GM13976 (cell line): ENCODE results near the gene EIF3L.

Experiments used
- DNase-seq: peaks from one replicate; pipeline ENCODE4 v3.0.0; 2012; ENCODE audit warnings: low spot score
- CTCF ChIP-seq: IDR thresholded peaks from 2 replicates; pipeline ENCODE4 v1.5.1; 2012; ENCODE audit warnings: borderline replicate concordance, mild to moderate bottlenecking; ENCODE audit not compliant: insufficient read depth; ENCODE audit errors: extremely low read depth, missing control alignments, control extremely low read depth
- in situ Hi-C: fragments of 300-500 bp; cut with MboI; formaldehyde crosslinking; loops from one replicate; pipeline ENCODE4 v1.12.0; 2022; ENCODE audit warnings: low sequenced_read_pairs, mixed read lengths, inconsistent platforms; ENCODE audit not compliant: unreplicated experiment

EIF3L gene

GRCh38 chr22:37804352-37804880 is 44.8 kb upstream of the EIF3L start:
- no peak for DNase-seq
- in situ Hi-C loops = no loop called here
- no peak for TF ChIP-seq CTCF

GRCh38 chr22:37804881-37805809 is 44.1 kb upstream of the EIF3L start:
- DNase-seq = peak; percentile 76
- in situ Hi-C loops = no loop called here
- no peak for TF ChIP-seq CTCF

DNA sequence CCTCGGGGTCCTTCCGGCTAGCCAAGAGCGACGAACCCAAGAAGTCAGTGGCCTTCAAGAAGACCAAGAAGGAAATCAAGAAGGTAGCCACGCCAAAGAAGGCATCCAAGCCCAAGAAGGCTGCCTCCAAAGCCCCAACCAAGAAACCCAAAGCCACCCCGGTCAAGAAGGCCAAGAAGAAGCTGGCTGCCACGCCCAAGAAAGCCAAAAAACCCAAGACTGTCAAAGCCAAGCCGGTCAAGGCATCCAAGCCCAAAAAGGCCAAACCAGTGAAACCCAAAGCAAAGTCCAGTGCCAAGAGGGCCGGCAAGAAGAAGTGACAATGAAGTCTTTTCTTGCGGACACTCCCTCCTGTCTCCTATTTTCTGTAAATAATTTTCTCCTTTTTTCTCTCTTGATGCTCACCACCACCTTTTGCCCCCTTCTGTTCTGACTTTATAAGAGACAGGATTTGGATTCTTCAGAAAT is 43.4 kb upstream of the EIF3L start:
- no peak for DNase-seq
- in situ Hi-C loops = no loop called here
- TF ChIP-seq CTCF = no peak

DNA sequence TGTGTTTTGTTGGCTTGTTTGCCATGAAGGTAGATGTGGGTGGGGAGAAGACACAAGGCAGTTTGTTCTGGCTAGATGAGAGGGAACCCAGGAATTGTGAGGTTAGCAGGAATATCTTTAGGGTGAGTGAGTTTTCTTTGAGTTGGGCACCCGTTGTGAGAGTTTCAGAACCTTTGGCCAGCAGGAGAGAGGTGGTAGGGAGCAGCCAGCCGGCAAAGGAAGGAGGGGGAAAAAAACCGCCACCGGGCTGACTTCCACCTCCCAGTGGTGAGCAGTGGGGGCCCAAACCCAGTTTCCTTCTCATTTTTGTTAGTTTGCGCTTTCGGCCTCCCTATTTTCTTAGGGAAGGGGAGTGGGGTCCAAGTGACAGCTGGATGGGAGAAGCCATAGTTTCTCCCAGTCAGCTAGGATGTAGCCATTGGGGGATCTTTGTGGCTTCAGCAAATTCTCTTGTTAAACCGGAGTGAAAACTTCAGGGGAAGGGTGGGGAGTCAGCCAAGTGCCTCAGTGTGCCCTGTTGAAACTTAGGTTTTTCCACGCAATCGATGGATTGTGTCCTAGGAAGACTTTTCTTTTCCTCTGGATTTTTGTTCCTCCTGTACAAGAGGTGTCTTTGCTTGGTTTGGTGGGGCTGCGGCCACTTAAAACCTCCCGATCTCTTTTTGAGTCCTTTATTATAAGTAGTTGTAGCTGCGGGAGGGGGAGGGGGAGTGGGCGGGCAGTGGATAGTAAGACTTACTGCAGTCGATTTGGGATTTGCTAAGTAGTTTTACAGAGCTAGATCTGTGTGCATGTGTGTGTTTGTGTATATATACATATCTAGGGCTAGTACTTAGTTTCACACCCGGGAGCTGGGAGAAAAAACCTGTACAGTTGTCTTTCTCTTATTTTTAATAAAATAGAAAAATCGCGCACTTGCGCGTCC is 42.5 kb upstream of the EIF3L start:
- in situ Hi-C loops = no loop called here
- TF ChIP-seq CTCF = no peak
- DNase-seq = no peak

DNA sequence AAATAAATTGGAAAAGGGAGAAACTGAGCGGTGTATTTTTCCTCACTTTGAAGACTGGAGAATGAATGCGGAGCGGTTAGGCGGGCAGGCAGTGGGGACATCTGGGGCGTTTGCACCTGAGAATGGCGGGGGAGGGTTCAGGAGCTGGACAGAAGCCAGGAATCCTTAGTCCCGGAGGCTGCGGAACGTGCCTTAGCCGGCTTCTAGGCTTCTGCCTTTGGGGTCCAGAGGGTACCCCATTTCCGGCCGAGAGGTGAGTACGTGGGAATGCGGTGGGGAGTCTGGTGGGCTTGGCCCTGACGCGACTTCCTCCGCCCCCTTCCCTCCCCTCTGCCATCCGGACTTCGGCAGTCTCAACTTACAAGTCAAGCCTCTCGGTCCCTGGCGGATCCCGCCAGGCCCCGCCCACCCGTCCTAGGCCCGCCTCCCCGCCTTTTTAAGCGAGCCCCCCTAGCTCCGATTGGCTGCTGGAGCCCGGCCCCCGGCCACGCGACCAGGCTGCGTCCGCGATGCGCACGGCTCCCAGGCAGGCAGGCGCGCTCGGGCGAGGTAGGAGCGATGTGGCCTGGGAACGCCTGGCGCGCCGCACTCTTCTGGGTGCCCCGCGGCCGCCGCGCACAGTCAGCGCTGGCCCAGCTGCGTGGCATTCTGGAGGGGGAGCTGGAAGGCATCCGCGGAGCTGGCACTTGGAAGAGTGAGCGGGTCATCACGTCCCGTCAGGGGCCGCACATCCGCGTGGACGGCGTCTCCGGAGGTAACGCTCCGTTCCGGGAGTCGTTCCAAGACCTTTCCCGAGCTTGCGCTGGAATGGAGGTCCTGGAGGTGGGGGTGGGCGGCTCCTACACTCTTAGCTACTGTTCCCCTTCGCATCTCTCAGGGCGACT is 41.6 kb upstream of the EIF3L start, which contains the start of gene GCAT:
GCAT (plus strand) TSS at position 525 of the 884 bp plus-strand sequence; CDS start at position 559, 34 bp downstream.
- in situ Hi-C loops = no loop called here
- DNase-seq = peak; percentile 99
- TF ChIP-seq CTCF = no peak
